ENCODE measurements around the gene SIK1.

The SIK1 gene

GRCh38 chr21:43373362-43374227 is 53.3 kb downstream of the SIK1 start:
- H3K27me3 Mint-ChIP-seq = no peaks in the 10 kb centered on the region

GRCh38 chr21:43372663-43373361 is 54.1 kb downstream of the SIK1 start:
- Mint-ChIP-seq H3K27ac (ENCODE audit: low read depth) (no peak overlapping the region), H3K9me3 (no peaks in the 10 kb centered on the region), H3K4me1 (no peaks in the 10 kb centered on the region), H3K27me3 (no peaks in the 10 kb centered on the region), H3K36me3 (ENCODE audit: insufficient read depth) (peaks cover 4% of the 10 kb centered on the region), H3K4me3 (no peak overlapping the region)
- DNase-seq (ENCODE audit: low spot score in 2 of 2) (no peak), ATAC-seq (replicated peaks; ENCODE audit: extremely low read depth, poor library complexity, severe bottlenecking) (no peak)

More at GRCh38 chr21:43373362-43374227, 53.3 kb downstream of the SIK1 start:
- ATAC-seq (replicated peaks; ENCODE audit: extremely low read depth, poor library complexity, severe bottlenecking) (no peak), DNase-seq (ENCODE audit: low spot score in 2 of 2) (no peak)
- H3K9me3 Mint-ChIP-seq = no peaks in the 10 kb centered on the region
- peaks cover 4% of the 10 kb centered on the region for H3K36me3 Mint-ChIP-seq (ENCODE audit: insufficient read depth)
- no peaks in the 10 kb centered on the region for H3K4me1 Mint-ChIP-seq
- no peak overlapping the region for H3K4me3 Mint-ChIP-seq
- H3K27ac Mint-ChIP-seq (ENCODE audit: low read depth) = no peak overlapping the region

DNA sequence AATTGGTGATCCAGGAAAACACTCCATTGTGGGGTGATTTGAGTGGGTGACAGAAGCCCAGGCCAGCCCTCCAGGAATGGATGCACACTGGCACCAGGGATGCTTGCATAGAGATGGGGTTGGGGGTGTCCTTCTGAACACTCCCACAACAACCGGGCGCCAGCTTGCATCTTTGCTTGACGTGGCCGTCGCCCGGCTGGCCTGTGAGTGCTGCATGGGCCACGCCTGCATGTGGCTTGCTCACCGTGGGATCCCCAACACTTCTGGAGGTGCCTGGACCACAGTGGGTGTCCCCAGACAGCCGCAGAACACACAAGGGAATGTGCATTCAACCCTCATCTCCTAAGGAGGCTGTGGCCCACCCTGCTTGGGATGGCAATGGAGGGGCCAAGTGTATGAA is 55.1 kb downstream of the SIK1 start:
- H3K36me3 Mint-ChIP-seq (ENCODE audit: insufficient read depth) = peaks cover 4% of the 10 kb centered on the region
- ATAC-seq (replicated peaks; ENCODE audit: extremely low read depth, poor library complexity, severe bottlenecking) (no peak), DNase-seq (ENCODE audit: low spot score in 2 of 2) (no peak)
- peaks cover 5% of the 10 kb centered on the region for H3K27me3 Mint-ChIP-seq
- H3K27ac Mint-ChIP-seq (ENCODE audit: low read depth) = no peak overlapping the region
- no peak overlapping the region for H3K4me3 Mint-ChIP-seq
- H3K4me1 Mint-ChIP-seq = no peaks in the 10 kb centered on the region
- H3K9me3 Mint-ChIP-seq = no peaks in the 10 kb centered on the region

GRCh38 chr21:43370888-43371570 is 55.9 kb downstream of the SIK1 start:
- ATAC-seq (replicated peaks; ENCODE audit: extremely low read depth, poor library complexity, severe bottlenecking) = no peak
- Mint-ChIP-seq H3K4me3 (no peak overlapping the region), H3K27ac (ENCODE audit: low read depth) (no peak overlapping the region), H3K27me3 (peaks cover 7% of the 10 kb centered on the region), H3K36me3 (ENCODE audit: insufficient read depth) (peaks cover 2% of the 10 kb centered on the region), H3K9me3 (no peaks in the 10 kb centered on the region), H3K4me1 (no peaks in the 10 kb centered on the region)
- no peak for DNase-seq (ENCODE audit: low spot score in 2 of 2)

DNA sequence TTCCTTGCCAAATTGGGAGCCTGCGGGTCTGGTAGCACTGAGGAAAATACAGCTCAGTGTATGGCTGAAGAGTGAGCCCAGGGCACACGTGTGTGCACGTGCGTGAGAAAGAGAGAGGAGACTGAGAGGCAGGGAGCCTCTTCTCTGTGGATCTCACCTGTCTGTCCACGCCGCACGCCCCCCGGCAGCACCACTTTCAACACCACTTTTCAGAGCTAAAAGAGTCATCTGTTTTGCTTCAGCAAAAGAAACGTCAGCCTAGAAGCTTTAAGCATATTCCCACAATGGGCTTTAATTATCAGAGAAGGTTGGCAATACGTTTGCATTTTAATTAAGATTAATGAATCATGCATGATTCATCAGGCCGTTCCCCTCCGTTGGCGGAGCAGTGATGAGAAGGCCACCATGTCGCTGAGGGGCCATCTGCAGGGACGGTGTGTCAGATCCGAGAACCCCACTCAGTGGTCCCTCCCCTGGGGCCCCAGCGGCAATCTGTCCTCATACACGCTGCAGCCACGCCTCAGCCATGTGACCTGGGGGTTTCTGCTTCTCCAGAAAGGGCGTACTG is 56.8 kb downstream of the SIK1 start:
- Mint-ChIP-seq H3K4me1 (no peaks in the 10 kb centered on the region), H3K27ac (ENCODE audit: low read depth) (no peak overlapping the region), H3K36me3 (ENCODE audit: insufficient read depth) (peaks cover 2% of the 10 kb centered on the region), H3K4me3 (no peak overlapping the region), H3K9me3 (no peaks in the 10 kb centered on the region), H3K27me3 (peaks cover 7% of the 10 kb centered on the region)
- ATAC-seq (replicated peaks; ENCODE audit: extremely low read depth, poor library complexity, severe bottlenecking) (no peak), DNase-seq (ENCODE audit: low spot score in 2 of 2) (no peak)

DNA sequence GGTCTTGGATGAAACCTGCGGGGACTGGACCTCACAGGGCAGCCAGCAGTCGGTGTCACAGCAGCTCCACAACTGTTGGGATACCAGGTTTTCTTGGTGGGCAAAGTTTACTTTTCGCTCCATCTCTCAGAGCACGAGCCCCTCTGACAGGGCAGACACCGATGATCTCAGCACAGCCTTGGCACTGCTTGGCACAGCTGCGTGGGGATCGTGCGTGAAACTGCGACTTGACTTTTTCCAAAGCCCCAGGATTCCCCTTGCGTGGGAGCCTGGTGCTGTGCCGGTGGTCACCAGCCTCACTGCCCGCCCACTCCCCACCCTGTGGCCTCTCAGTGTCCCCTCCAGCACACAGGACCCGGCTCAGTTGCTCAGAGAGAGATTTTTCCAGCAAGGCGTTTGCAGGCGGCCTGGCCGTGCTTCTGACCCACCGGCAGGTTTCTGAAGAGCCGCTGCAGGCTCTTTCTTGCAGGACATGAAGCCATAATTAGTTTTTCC is 57.3 kb downstream of the SIK1 start:
- ATAC-seq (replicated peaks; ENCODE audit: extremely low read depth, poor library complexity, severe bottlenecking) = no peak
- Mint-ChIP-seq H3K4me3 (no peak overlapping the region), H3K4me1 (no peaks in the 10 kb centered on the region), H3K36me3 (ENCODE audit: insufficient read depth) (peaks cover 2% of the 10 kb centered on the region), H3K9me3 (no peaks in the 10 kb centered on the region), H3K27ac (ENCODE audit: low read depth) (no peak overlapping the region), H3K27me3 (peaks cover 7% of the 10 kb centered on the region)
- no peak for DNase-seq (ENCODE audit: low spot score in 2 of 2)

GRCh38 chr21:43369124-43369523 is 57.8 kb downstream of the SIK1 start:
- Mint-ChIP-seq H3K27ac (ENCODE audit: low read depth) (no peak overlapping the region), H3K4me3 (no peak overlapping the region), H3K27me3 (peaks cover 7% of the 10 kb centered on the region), H3K36me3 (ENCODE audit: insufficient read depth) (peaks cover 2% of the 10 kb centered on the region), H3K4me1 (no peaks in the 10 kb centered on the region), H3K9me3 (no peaks in the 10 kb centered on the region)
- DNase-seq (ENCODE audit: low spot score in 2 of 2) (no peak), ATAC-seq (replicated peaks; ENCODE audit: extremely low read depth, poor library complexity, severe bottlenecking) (no peak)

- DNase-seq (ENCODE audit: low spot score in 2 of 2) (no peak), ATAC-seq (replicated peaks; ENCODE audit: extremely low read depth, poor library complexity, severe bottlenecking) (no peak)
- peaks cover 2% of the 10 kb centered on the region for H3K36me3 Mint-ChIP-seq (ENCODE audit: insufficient read depth)
- H3K4me3 Mint-ChIP-seq = no peak overlapping the region
- H3K27me3 Mint-ChIP-seq = peaks cover 7% of the 10 kb centered on the region
- H3K4me1 Mint-ChIP-seq = no peaks in the 10 kb centered on the region
- no peaks in the 10 kb centered on the region for H3K9me3 Mint-ChIP-seq
- H3K27ac Mint-ChIP-seq (ENCODE audit: low read depth) = no peak overlapping the region
Observed at GRCh38 chr21:43368685-43369084, 58.2 kb downstream of the SIK1 start.

- H3K36me3 Mint-ChIP-seq (ENCODE audit: insufficient read depth) = peaks cover 2% of the 10 kb centered on the region
- H3K27ac Mint-ChIP-seq (ENCODE audit: low read depth) = no peak overlapping the region
- DNase-seq (ENCODE audit: low spot score in 2 of 2) (no peak), ATAC-seq (replicated peaks; ENCODE audit: extremely low read depth, poor library complexity, severe bottlenecking) (no peak)
- peaks cover 7% of the 10 kb centered on the region for H3K27me3 Mint-ChIP-seq
- H3K4me3 Mint-ChIP-seq = no peak overlapping the region
- peaks cover 1% of the 10 kb centered on the region for H3K4me1 Mint-ChIP-seq
- H3K9me3 Mint-ChIP-seq = no peaks in the 10 kb centered on the region
Observed at GRCh38 chr21:43367859-43368258, 59.1 kb downstream of the SIK1 start.

GRCh38 chr21:43367296-43367695 is 59.6 kb downstream of the SIK1 start:
- H3K27me3 Mint-ChIP-seq = peaks cover 7% of the 10 kb centered on the region
- ATAC-seq (replicated peaks; ENCODE audit: extremely low read depth, poor library complexity, severe bottlenecking) = no peak
- H3K27ac Mint-ChIP-seq (ENCODE audit: low read depth) = no peak overlapping the region
- peaks cover 7% of the 10 kb centered on the region for H3K4me1 Mint-ChIP-seq
- DNase-seq (ENCODE audit: low spot score in 2 of 2) = no peak
- no peak overlapping the region for H3K4me3 Mint-ChIP-seq
- peaks cover 2% of the 10 kb centered on the region for H3K36me3 Mint-ChIP-seq (ENCODE audit: insufficient read depth)
- no peaks in the 10 kb centered on the region for H3K9me3 Mint-ChIP-seq

DNA sequence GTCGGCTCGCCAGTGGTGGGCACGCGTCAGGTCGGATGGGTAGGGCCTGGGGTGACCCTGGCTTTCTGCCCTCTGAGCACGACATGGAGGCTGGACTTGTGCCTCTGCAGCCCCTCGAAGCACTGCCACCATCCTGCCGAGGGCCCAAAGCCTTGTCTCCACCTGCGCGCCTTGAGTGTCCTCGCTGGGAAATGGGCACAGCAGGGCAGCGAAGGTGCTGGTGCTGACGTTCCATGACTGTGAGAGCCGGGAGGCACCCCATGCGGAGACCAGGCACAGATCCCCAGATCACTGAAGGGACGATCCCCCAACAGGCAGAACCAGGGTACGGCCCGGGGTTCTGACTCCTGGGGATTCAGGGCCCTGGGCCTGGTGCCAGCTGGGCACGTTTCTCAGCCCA is 60.3 kb downstream of the SIK1 start:
- no peaks in the 10 kb centered on the region for H3K9me3 Mint-ChIP-seq
- no peak overlapping the region for H3K4me3 Mint-ChIP-seq
- peaks cover 11% of the 10 kb centered on the region for H3K4me1 Mint-ChIP-seq
- peaks cover 7% of the 10 kb centered on the region for H3K27me3 Mint-ChIP-seq
- ATAC-seq (replicated peaks; ENCODE audit: extremely low read depth, poor library complexity, severe bottlenecking) (no peak), DNase-seq (ENCODE audit: low spot score in 2 of 2) (no peak)
- no peak overlapping the region for H3K27ac Mint-ChIP-seq (ENCODE audit: low read depth)
- peaks cover 5% of the 10 kb centered on the region for H3K36me3 Mint-ChIP-seq (ENCODE audit: insufficient read depth)

GRCh38 chr21:43365611-43366426 is 61.1 kb downstream of the SIK1 start:
- Mint-ChIP-seq H3K4me1 (peaks cover 11% of the 10 kb centered on the region), H3K27me3 (peaks cover 15% of the 10 kb centered on the region), H3K9me3 (no peaks in the 10 kb centered on the region), H3K4me3 (no peak overlapping the region), H3K27ac (ENCODE audit: low read depth) (no peak overlapping the region), H3K36me3 (ENCODE audit: insufficient read depth) (peaks cover 3% of the 10 kb centered on the region)
- no peak for ATAC-seq (replicated peaks; ENCODE audit: extremely low read depth, poor library complexity, severe bottlenecking)
- DNase-seq (ENCODE audit: low spot score in 2 of 2) = no peak
